ENCODE data around the gene TBCCD1. TPM values are rescaled to one million over a fixed set of nuclear protein-coding genes. Genes with fewer than 3 reads are reported as not detected.
A peak's percentile ranks its signal among the peaks of the same experiment; 100 is the strongest.

TBCCD1 gene
- total and polyA plus RNA-seq, 2 donors (not counting 1 experiment from before 2014, with no cell fraction given) = 13.7 to 16.8 TPM

- DNase-seq (ENCODE audit: low read depth in 2 of 2) = no peak
- peak overlapping the region; percentile 83 for H3K4me2 ChIP-seq (ENCODE audit: extremely low read depth, insufficient read depth, low read length)
- no peaks in the 10 kb centered on the region for H3K9me3 ChIP-seq (ENCODE audit: control insufficient read depth, insufficient read depth, low read depth, low read length)
- no peaks in the 10 kb centered on the region for H3K36me3 ChIP-seq (ENCODE audit: control insufficient read depth, insufficient read depth, low read length)
- H3K79me2 ChIP-seq (ENCODE audit: control insufficient read depth, insufficient read depth, low read length) = peaks cover 14% of the 10 kb centered on the region
- H3K4me1 ChIP-seq (ENCODE audit: control insufficient read depth, extremely low read depth, insufficient read depth, low read length) = no peaks in the 10 kb centered on the region
- no peak for TF ChIP-seq EZH2 (IDR thresholded peaks at IDR 0.05; ENCODE audit: low read length, missing control alignments)
- TF ChIP-seq CTCF (conservative IDR thresholded peaks at IDR 0.05 in 1 of 2, IDR thresholded peaks at IDR 0.05 in 1 of 2; ENCODE audit: low read depth in 1 of 2, low read length in 2 of 2) = no peak
- peak overlapping the region; percentile 73 for H3K9ac ChIP-seq (ENCODE audit: insufficient read depth, low read length)
- H2AFZ ChIP-seq (ENCODE audit: low read length) = peak overlapping the region; percentile 94
- peak overlapping the region; percentile 57 for H3K27ac ChIP-seq (ENCODE audit: insufficient read depth, low read length)
- H3K4me3 ChIP-seq (replicated peaks in 1 of 4; ENCODE audit: control extremely low read depth in 1 of 4, insufficient read depth in 1 of 4, low read depth in 3 of 4, low read length in 4 of 4) = peak overlapping the region; percentile 69 to 90 (median 84)
- no peaks in the 10 kb centered on the region for H3K27me3 ChIP-seq (ENCODE audit: control insufficient read depth, insufficient read depth, low read length)
- no peaks in the 10 kb centered on the region for H4K20me1 ChIP-seq (ENCODE audit: control insufficient read depth, extremely low read depth, insufficient read depth, low read length)
Measured at GRCh38 chr3:186566772-186567071, 417 bp downstream of the TBCCD1 start.

- no peak overlapping the region for H3K27ac ChIP-seq (ENCODE audit: insufficient read depth, low read length)
- no peaks in the 10 kb centered on the region for H3K36me3 ChIP-seq (ENCODE audit: control insufficient read depth, insufficient read depth, low read length)
- H3K9ac ChIP-seq (ENCODE audit: insufficient read depth, low read length) = no peak overlapping the region
- no peaks in the 10 kb centered on the region for H3K4me1 ChIP-seq (ENCODE audit: control insufficient read depth, extremely low read depth, insufficient read depth, low read length)
- H3K4me2 ChIP-seq (ENCODE audit: extremely low read depth, insufficient read depth, low read length) = no peak overlapping the region
- H4K20me1 ChIP-seq (ENCODE audit: control insufficient read depth, extremely low read depth, insufficient read depth, low read length) = no peaks in the 10 kb centered on the region
- H3K27me3 ChIP-seq (ENCODE audit: control insufficient read depth, insufficient read depth, low read length) = no peaks in the 10 kb centered on the region
- no peaks in the 10 kb centered on the region for H3K9me3 ChIP-seq (ENCODE audit: control insufficient read depth, insufficient read depth, low read depth, low read length)
- H2AFZ ChIP-seq (ENCODE audit: low read length) = no peak overlapping the region
- H3K4me3 ChIP-seq (replicated peaks in 1 of 4; ENCODE audit: control extremely low read depth in 1 of 4, insufficient read depth in 1 of 4, low read depth in 3 of 4, low read length in 4 of 4) = no peak overlapping the region
- no peak for DNase-seq (ENCODE audit: low read depth in 2 of 2)
- H3K79me2 ChIP-seq (ENCODE audit: control insufficient read depth, insufficient read depth, low read length) = peaks cover 2% of the 10 kb centered on the region
- TF ChIP-seq CTCF (conservative IDR thresholded peaks at IDR 0.05 in 1 of 2, IDR thresholded peaks at IDR 0.05 in 1 of 2; ENCODE audit: low read depth in 1 of 2, low read length in 2 of 2) (no peak), EZH2 (IDR thresholded peaks at IDR 0.05; ENCODE audit: low read length, missing control alignments) (no peak)
Measured at GRCh38 chr3:186564586-186564985, 2.6 kb downstream of the TBCCD1 start.

- no peak overlapping the region for H3K4me3 ChIP-seq (replicated peaks in 1 of 4; ENCODE audit: control extremely low read depth in 1 of 4, insufficient read depth in 1 of 4, low read depth in 3 of 4, low read length in 4 of 4)
- no peaks in the 10 kb centered on the region for H3K9me3 ChIP-seq (ENCODE audit: control insufficient read depth, insufficient read depth, low read depth, low read length)
- no peaks in the 10 kb centered on the region for H3K79me2 ChIP-seq (ENCODE audit: control insufficient read depth, insufficient read depth, low read length)
- no peaks in the 10 kb centered on the region for H4K20me1 ChIP-seq (ENCODE audit: control insufficient read depth, extremely low read depth, insufficient read depth, low read length)
- no peaks in the 10 kb centered on the region for H3K4me1 ChIP-seq (ENCODE audit: control insufficient read depth, extremely low read depth, insufficient read depth, low read length)
- no peak overlapping the region for H3K27ac ChIP-seq (ENCODE audit: insufficient read depth, low read length)
- TF ChIP-seq CTCF (conservative IDR thresholded peaks at IDR 0.05 in 1 of 2, IDR thresholded peaks at IDR 0.05 in 1 of 2; ENCODE audit: low read depth in 1 of 2, low read length in 2 of 2) (no peak), EZH2 (IDR thresholded peaks at IDR 0.05; ENCODE audit: low read length, missing control alignments) (no peak)
- no peak overlapping the region for H3K4me2 ChIP-seq (ENCODE audit: extremely low read depth, insufficient read depth, low read length)
- no peak overlapping the region for H3K9ac ChIP-seq (ENCODE audit: insufficient read depth, low read length)
- peaks cover 2% of the 10 kb centered on the region for H3K36me3 ChIP-seq (ENCODE audit: control insufficient read depth, insufficient read depth, low read length)
- no peak for DNase-seq (ENCODE audit: low read depth in 2 of 2)
- no peak overlapping the region for H2AFZ ChIP-seq (ENCODE audit: low read length)
- H3K27me3 ChIP-seq (ENCODE audit: control insufficient read depth, insufficient read depth, low read length) = no peaks in the 10 kb centered on the region
Measured at GRCh38 chr3:186552408-186553031, 14.6 kb downstream of the TBCCD1 start.
